Keratinocyte (primary cell): ENCODE measurements around the gene PVR. TPM values are rescaled to one million over a fixed set of nuclear protein-coding genes. Genes with fewer than 3 reads are reported as not detected.

Source experiments
- DNase-seq: peaks from one replicate; pipeline ENCODE4 v3.0.0-alpha.2; 2011; ENCODE audit warnings: low read depth, missing footprints, low spot score
- FAIRE-seq: peaks from 2 replicates; lab custom pipeline; 2011; peaks lifted over from hg19 to GRCh38; lab: Jason Lieb, UNC
- H2AFZ ChIP-seq: 2 replicates; pipeline ENCODE4 v1.6.0; 2012; ENCODE audit warnings: low read length, control low read depth, inconsistent platforms; ENCODE audit not compliant: control insufficient read depth
- H3K27ac ChIP-seq: 2 replicates; pipeline ENCODE4 v1.5.1; 2011; ENCODE audit warnings: low read length; ENCODE audit not compliant: control insufficient read depth, insufficient read depth
- H3K27me3 ChIP-seq: 3 replicates; pipeline ENCODE4 v1.6.0; 2011; ENCODE audit warnings: low read length; ENCODE audit not compliant: control insufficient read depth, insufficient read depth; ENCODE audit errors: extremely low read depth
- H3K36me3 ChIP-seq, 2 experiments: 2 replicates in 1 of 2; 3 replicates in 1 of 2; pipeline ENCODE4 v1.5.1; 2011; ENCODE audit warnings: low read length in 2 of 2, mild to moderate bottlenecking in 1 of 2; ENCODE audit not compliant: control insufficient read depth in 2 of 2, insufficient read depth in 2 of 2; ENCODE audit errors: extremely low read depth in 1 of 2
- H3K4me1 ChIP-seq: 3 replicates; pipeline ENCODE4 v1.5.1; 2011; ENCODE audit warnings: low read length; ENCODE audit not compliant: control insufficient read depth, insufficient read depth; ENCODE audit errors: extremely low read depth
- H3K4me2 ChIP-seq: 3 replicates; pipeline ENCODE4 v1.6.0; 2011; ENCODE audit warnings: low read depth, low read length; ENCODE audit not compliant: control insufficient read depth, insufficient read depth; ENCODE audit errors: extremely low read depth
- H3K4me3 ChIP-seq, 3 experiments: fragments of 200-600 bp in 1 of 3; sonication (generic) in 1 of 3; 2 replicates in 2 of 3; 3 replicates in 1 of 3; pipeline ENCODE4 v1.5.1; 2011 to 2016; ENCODE audit warnings: low read length in 3 of 3, mild to moderate bottlenecking in 3 of 3, control low read depth in 2 of 3, inconsistent platforms in 1 of 3, low read depth in 1 of 3, mixed read lengths in 1 of 3, mixed run types in 1 of 3, moderate library complexity in 1 of 3; ENCODE audit not compliant: control insufficient read depth in 2 of 3, insufficient read depth in 2 of 3; ENCODE audit errors: extremely low read depth in 1 of 3
- H3K79me2 ChIP-seq: 2 replicates; pipeline ENCODE4 v1.6.0; 2012; ENCODE audit warnings: low read length; ENCODE audit not compliant: control insufficient read depth, insufficient read depth
- H3K9ac ChIP-seq: 3 replicates; pipeline ENCODE4 v1.6.0; 2011; ENCODE audit warnings: low read length; ENCODE audit not compliant: control insufficient read depth, insufficient read depth; ENCODE audit errors: extremely low read depth
- H3K9me1 ChIP-seq: 3 replicates; pipeline ENCODE4 v1.6.0; 2011; ENCODE audit warnings: low read length; ENCODE audit not compliant: control insufficient read depth, insufficient read depth; ENCODE audit errors: extremely low read depth
- H3K9me3 ChIP-seq: 2 replicates; pipeline ENCODE4 v1.5.1; 2012; ENCODE audit warnings: low read depth, low read length; ENCODE audit not compliant: control insufficient read depth
- H4K20me1 ChIP-seq: 3 replicates; pipeline ENCODE4 v1.6.0; 2011; ENCODE audit warnings: low read length; ENCODE audit not compliant: control insufficient read depth, insufficient read depth; ENCODE audit errors: extremely low read depth
- CTCF ChIP-seq, 3 experiments: IDR thresholded peaks in 1 of 3; conservative IDR thresholded peaks in 1 of 3; optimal IDR thresholded peaks in 1 of 3; 2 replicates in 2 of 3; 3 replicates in 1 of 3; pipeline versions ENCODE3 to v1.5.1; 2011; ENCODE audit warnings: low read length in 3 of 3, mild to moderate bottlenecking in 3 of 3, moderate library complexity in 2 of 3, control low read depth in 1 of 3, inconsistent platforms in 1 of 3; ENCODE audit not compliant: insufficient read depth in 2 of 3; ENCODE audit errors: extremely low read depth in 1 of 3
- EZH2 ChIP-seq: IDR thresholded peaks from one replicate; pipeline ENCODE4 v1.6.1; 2012; ENCODE audit warnings: inconsistent platforms, mild to moderate bottlenecking, low read length, moderate library complexity
- dilution Hi-C: fragments of 300-500 bp; cut with MboI; formaldehyde crosslinking; loops from one replicate; pipeline ENCODE4 v1.7.0; 2020; ENCODE audit warnings: low sequenced_read_pairs; ENCODE audit not compliant: extremely low pct_ligation_motif_present
- polyA plus RNA-seq, 5 experiments: library from polyadenylated mRNA; depleted of rRNA in 3 of 5; stranded (reverse) in 3 of 5; stranded (forward) in 1 of 5; unstranded in 1 of 5; fragments of >200 nt; gene quantifications; 1 replicate in 1 of 5; 2 replicates in 3 of 5; 3 replicates in 1 of 5; pipeline versions ENCODE4 v1.2.1 to v1.2.3, GENCODE V29; 2011 to 2012; ENCODE audit warnings: missing spikeins in 2 of 5, low read depth in 1 of 5, low replicate concordance in 1 of 5

Gene PVR
- polyA plus RNA-seq, 1 donor (not counting 4 experiments of a cell fraction or from before 2014, with no cell fraction given), result 48.1 TPM

- Histone ChIP-seq H3K27me3 (no peaks in the 10 kb centered on the region), H3K4me2 (no peak overlapping the region), H4K20me1 (peaks cover 3% of the 10 kb centered on the region), H3K4me1 (no peaks in the 10 kb centered on the region), H3K9ac (no peak overlapping the region), H3K27ac (no peak overlapping the region), H3K79me2 (no peaks in the 10 kb centered on the region), H3K36me3 (peaks cover 4 to 30% of the 10 kb centered on the region in 2 experiments), H3K9me1 (peaks cover 2% of the 10 kb centered on the region), H3K9me3 (no peaks in the 10 kb centered on the region), H3K4me3 (no peak overlapping the region), H2AFZ (no peak overlapping the region)
- DNase-seq, result no peak
- TF ChIP-seq EZH2, result no peak
- TF ChIP-seq CTCF (optimal IDR thresholded peaks at IDR 0.05 in 1 of 3, IDR thresholded peaks at IDR 0.05 in 1 of 3, conservative IDR thresholded peaks at IDR 0.05 in 1 of 3; ENCODE audit: extremely low read depth in 1 of 3, insufficient read depth in 2 of 3, low read length in 3 of 3), result no peak
- dilution Hi-C loops, result no loop called here
- no peak for FAIRE-seq
Measured at GRCh38 chr19:44664976-44665375, 21.3 kb downstream of the PVR start.

GRCh38 chr19:44666852-44667556, 23.3 kb downstream of the PVR start:
- Histone ChIP-seq H2AFZ (no peak overlapping the region), H3K9me1 (peaks cover 2% of the 10 kb centered on the region), H3K36me3 (peaks cover under 1 to 11% of the 10 kb centered on the region in 2 experiments), H3K4me1 (peaks cover 9% of the 10 kb centered on the region), H4K20me1 (peaks cover 3% of the 10 kb centered on the region), H3K4me2 (no peak overlapping the region), H3K4me3 (no peak overlapping the region), H3K27ac (no peak overlapping the region), H3K27me3 (no peaks in the 10 kb centered on the region), H3K79me2 (no peaks in the 10 kb centered on the region), H3K9me3 (no peaks in the 10 kb centered on the region), H3K9ac (no peak overlapping the region)
- no peak for FAIRE-seq
- dilution Hi-C loops, result no loop called here
- no peak for DNase-seq
- TF ChIP-seq CTCF (optimal IDR thresholded peaks at IDR 0.05 in 1 of 3, IDR thresholded peaks at IDR 0.05 in 1 of 3, conservative IDR thresholded peaks at IDR 0.05 in 1 of 3; ENCODE audit: extremely low read depth in 1 of 3, insufficient read depth in 2 of 3, low read length in 3 of 3) (no peak), EZH2 (no peak)
